Stimulated activated CD4-positive, alpha-beta T cell treated with anti-CD3 and anti-CD28 coated beads, Interleukin-1b, Interleukin-23, amount 100 ng/mL, for 4 hours (primary cell): ENCODE measurements around the gene CHRM4.

Experiments
- DNase-seq, 2 donors: peaks; one replicate each; pipeline ENCODE4 v3.0.0-alpha.2; 2020; ENCODE audit warnings: low read depth in 2 of 2

The CHRM4 gene

DNA sequence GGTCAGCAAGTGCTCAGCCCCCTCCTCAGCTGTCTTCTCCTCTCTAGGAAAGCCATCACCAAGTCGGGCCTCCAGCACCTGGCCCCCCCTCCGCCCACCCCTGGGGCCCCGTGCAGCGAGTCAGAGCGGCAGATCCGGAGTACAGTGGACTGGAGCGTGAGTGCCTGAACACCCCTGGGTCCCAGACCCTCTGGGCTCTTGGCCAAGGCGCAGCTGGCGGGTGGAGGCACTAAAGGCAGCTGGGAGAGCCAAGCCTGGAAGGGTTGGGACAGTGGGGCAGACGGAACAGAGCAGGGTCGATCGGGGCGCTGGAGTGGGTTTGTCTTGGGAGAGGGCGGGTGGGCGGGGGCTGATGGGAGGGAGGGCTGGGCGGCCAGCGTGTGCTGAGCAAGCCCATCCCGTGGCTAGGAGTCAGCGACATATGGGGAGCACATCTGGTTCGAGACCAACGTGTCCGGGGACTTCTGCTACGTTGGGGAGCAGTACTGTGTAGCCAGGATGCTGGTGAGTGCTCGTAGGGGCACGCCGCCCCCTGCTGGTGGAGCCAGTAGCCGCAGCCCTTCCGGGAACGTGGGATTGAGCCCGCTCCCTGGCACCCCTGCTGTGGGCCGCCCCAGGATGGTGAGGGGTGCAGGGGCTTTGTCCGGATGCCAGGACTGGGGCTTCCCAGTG, 24.2 kb downstream of the CHRM4 start:
- peak; percentile 69 to 70 for DNase-seq

DNA sequence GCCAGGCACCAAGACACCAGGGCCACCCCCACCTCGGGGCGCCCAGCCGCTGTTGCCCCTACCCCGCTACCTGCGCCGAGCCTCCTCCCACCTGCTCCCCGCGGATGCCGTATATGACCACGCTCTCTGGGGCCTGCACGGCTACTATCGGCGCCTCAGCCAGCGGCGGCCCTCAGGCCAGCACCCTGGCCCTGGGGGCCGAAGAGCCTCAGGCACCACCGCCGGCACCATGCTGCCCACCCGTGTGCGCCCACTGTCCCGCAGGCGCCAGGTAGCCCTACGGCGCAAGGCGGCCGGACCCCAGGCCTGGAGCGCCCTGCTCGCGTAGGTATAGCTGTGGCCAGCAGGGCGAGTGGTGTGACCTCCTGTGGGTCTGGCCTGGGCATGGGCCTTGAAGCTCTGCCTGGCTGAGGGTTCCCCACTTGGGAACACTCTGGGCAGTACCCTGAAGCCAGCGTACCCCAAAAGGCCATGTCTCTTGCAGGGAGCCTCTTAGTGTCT, 24.9 kb downstream of the CHRM4 start:
- DNase-seq, result no peak

- no peak for DNase-seq
These were observed 25.3 kb downstream of the CHRM4 start for GRCh38 chr11:46366260-46366659.

- no peak for DNase-seq
These were observed 26.8 kb downstream of the CHRM4 start for GRCh38 chr11:46364791-46365190.

- DNase-seq, result no peak
These were observed 27.5 kb downstream of the CHRM4 start for GRCh38 chr11:46364056-46364455.

- no peak for DNase-seq
These were observed 28.0 kb downstream of the CHRM4 start for GRCh38 chr11:46363455-46364005.

DNA sequence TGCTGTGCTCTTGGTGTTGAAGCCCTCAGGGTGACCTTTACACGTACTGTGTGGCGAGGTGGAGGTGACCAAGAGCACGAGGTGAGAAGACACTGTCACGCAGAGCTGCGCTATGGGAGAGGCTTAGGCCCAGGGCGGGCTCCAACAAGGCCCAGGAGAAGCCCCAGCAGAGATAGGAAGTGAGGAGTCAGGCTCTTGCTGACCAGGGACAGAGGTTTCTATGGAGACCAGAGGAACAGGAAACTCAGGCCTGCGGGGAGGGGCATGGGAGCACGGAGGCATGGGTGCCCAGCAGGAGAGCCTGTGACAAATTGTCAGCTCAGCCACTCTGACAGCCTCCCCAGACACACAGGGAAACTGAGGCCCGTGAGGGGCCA, 28.6 kb downstream of the CHRM4 start:
- no peak for DNase-seq

- no peak for DNase-seq
These were observed 29.2 kb downstream of the CHRM4 start for GRCh38 chr11:46362156-46363030.

- DNase-seq, result peak in 1 of 2 donors; percentile 49
These were observed 30.1 kb downstream of the CHRM4 start for GRCh38 chr11:46361283-46362155.

DNA sequence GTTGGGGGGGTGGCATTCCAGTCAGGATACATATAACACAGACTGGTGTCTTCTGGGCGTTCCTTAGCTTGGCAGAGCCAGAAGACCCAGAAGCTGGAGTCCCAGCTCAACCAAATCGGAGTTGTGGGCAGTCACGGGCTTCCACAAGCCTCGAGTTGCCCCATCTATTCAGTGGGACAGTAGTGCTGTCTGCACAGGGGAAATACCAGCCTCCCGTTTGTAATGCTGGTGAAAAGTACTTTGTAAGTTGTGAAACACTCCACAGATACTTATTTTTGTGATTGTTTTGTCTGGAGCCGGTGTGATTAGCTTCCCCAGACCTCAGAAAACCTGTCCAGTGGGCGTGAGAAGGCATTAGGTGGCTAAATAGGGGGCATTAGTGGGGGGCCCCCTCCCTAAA, 30.7 kb downstream of the CHRM4 start:
- DNase-seq, result no peak

DNA sequence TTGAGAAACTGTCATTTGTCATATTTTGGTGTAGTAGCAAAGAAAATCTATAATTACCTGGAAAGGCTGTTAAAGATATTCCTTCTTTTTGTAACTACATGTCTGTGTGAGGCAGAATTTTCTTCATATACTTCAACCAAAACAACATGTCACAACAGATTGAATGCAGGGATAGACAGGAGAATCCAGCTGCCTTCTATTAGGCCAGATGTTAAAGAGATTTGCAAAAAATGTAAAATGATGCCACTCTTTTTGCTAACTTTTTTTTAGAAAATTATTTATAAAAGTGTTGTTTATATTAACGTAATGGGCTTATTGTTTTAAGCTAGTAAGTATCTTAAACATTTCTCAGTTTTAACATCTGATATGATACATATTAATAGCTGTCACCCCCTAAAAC, 31.6 kb downstream of the CHRM4 start:
- no peak for DNase-seq

GRCh38 chr11:46357483-46357936, 34.1 kb downstream of the CHRM4 start:
- no peak for DNase-seq

DNA sequence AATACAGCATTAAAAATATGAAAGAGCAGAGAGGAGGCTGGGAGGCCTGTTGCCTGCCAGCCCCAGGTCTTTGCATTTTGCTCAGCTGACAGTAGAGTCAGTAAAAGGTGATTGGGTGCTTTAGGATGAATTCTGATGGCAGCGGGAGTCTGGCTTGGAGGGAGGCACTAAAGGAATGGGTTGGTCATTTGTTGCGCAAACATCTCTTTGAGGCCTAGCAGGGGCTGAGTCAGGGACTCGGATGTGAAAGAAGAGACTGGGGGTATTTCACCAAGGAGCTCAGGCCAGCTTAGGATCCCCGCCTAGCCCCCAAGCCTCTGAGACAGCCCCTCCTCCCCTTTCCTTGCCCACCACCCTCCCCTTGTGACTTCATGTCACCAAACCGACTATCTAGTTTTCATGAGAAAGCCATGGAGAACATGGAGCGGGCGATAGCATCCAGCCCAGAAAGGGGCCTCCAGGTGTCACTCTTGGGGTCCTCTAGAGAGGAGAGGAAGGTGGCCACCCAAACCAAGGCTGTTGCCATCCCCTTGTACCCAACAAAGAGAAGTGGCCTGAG, 34.6 kb downstream of the CHRM4 start:
- no peak for DNase-seq

- DNase-seq, result peak in 1 of 2 donors; percentile 67
These were observed 37.9 kb downstream of the CHRM4 start for GRCh38 chr11:46353698-46354097.

DNA sequence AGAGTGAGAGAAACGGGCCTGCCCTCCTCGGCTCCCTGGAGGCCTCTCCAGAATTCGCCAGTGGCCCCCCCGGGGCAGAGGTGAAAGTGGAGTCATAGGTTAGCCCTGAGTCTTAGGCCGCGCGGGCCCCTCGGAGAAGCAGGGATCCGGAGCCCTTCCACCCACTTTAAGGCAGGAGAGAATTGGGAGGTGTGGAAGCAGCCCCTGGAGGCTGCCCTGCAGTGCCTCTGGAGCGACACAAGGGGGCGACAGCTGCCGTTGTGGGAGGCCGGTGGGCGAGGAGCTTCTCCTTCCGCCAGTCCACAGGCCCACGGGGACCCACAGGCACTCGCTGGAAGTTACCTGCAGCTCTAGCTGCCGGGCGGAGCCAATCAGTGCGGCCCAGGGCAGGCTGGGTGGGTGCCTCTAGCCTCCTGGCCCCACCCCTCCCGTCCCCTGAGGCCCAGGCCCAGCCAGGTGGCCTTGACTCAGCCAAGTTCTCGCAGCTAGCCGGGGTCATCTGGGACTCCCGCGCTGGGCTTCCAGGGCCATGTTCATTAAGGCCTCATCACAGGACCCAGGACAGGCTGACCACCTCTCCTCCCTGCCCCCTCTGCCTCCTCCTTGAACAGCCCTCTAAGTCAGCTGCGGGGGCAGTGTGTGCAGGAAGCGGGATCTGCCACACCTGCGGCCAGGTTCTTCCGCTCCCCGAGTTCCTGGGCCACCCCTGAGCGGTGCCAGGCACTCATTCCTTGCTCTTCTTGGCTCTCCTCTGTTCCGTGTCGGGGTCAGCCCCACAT, 39.3 kb downstream of the CHRM4 start:
- peak; percentile 57 to 61 for DNase-seq

- DNase-seq, result no peak
These were observed 40.0 kb downstream of the CHRM4 start for GRCh38 chr11:46351606-46352005.

DNA sequence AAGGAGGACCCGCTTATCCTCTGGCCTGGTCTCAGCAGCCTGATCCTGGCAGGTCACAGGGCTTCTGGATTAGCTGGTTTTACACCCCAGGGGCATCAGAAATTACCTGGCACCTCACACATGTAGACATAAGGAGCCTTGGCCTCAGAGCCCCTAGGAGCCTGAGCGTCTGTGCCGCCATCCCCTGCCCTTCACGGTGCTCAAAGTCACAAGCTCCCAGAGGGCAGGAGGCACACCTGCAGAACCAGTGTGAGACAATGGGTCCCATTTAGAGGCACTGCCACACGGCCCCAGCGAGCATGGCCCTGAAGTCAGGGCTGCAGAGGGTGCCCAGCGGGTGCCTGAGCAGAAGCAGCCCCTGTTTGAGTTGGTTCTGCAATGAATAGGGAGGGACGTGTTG, 40.4 kb downstream of the CHRM4 start:
- DNase-seq, result no peak

- no peak for DNase-seq
These were observed 40.9 kb downstream of the CHRM4 start for GRCh38 chr11:46350695-46351094.

DNA sequence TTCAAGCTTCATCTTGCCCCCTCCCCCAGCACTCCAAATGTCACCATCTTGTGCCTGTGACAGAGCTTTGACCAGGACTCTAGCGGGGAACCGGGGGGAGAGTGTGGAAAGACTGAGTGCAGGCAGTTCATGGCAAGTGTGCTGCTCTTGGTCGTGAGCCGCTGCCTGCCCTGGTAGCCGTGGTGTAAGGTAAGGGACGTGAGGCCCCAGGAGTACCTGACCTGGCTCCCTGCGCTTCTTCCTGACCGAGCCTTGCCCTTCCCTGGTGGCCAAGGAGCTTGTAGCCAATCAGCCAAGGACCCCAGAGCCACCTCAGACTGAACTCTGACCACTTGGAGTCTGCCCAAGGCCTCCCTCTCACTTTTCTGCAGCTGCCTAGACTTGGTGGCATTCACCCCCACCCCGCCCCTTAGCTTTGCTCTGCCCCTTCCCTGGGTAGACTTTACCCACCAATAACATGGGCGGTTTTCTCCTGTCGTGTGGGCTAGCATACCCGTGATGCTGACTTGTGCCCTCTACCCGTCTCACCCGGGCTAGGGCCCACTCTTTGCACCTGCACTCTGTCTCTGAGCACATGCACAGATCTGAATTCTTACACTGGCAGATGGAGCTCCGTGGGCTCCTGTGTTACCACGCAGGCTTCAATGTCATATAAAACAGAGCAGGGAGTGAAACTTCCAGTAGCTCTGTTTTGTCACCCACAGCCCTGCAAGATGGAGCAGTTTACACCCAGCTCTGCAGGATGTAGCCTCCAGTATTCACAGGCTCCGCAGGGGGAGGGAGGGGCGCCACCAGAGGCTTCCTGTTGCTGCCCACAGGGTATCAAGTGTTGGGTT, 42.8 kb downstream of the CHRM4 start:
- no peak for DNase-seq
